GM19043 (cell line): ENCODE results near the gene MEGF11.

Experiments used
- ATAC-seq: cut with Tn5 transposase; IDR thresholded peaks from one replicate; pipeline ENCODE4 v1.9.1; 2021; ENCODE audit warnings: low read depth; ENCODE audit not compliant: unreplicated experiment

MEGF11 gene

GRCh38 chr15:66044837-66045236 lies 208.7 kb downstream of the MEGF11 start:
- ATAC-seq = no peak

GRCh38 chr15:66043264-66043663 lies 210.3 kb downstream of the MEGF11 start:
- no peak for ATAC-seq

GRCh38 chr15:66042624-66043023 lies 210.9 kb downstream of the MEGF11 start:
- no peak for ATAC-seq

- no peak for ATAC-seq
Observed at GRCh38 chr15:66041276-66041675, 212.3 kb downstream of the MEGF11 start.

GRCh38 chr15:66040211-66040892 lies 213.2 kb downstream of the MEGF11 start:
- no peak for ATAC-seq

- ATAC-seq = no peak
Observed at GRCh38 chr15:66039117-66039871, 214.3 kb downstream of the MEGF11 start.

GRCh38 chr15:66038387-66039116 lies 215.0 kb downstream of the MEGF11 start:
- ATAC-seq = no peak

- ATAC-seq = no peak
Observed at GRCh38 chr15:66036859-66037258, 216.7 kb downstream of the MEGF11 start.

- no peak for ATAC-seq
Observed at GRCh38 chr15:66035901-66036300, 217.6 kb downstream of the MEGF11 start.

GRCh38 chr15:66033143-66033542 lies 220.4 kb downstream of the MEGF11 start:
- ATAC-seq = no peak

- no peak for ATAC-seq
Observed at GRCh38 chr15:66032006-66032405, 221.5 kb downstream of the MEGF11 start.

- ATAC-seq = no peak
Observed at GRCh38 chr15:66030650-66031049, 222.9 kb downstream of the MEGF11 start.

- no peak for ATAC-seq
Observed at GRCh38 chr15:66029650-66030049, 223.9 kb downstream of the MEGF11 start.

- ATAC-seq = no peak
Observed at GRCh38 chr15:66027268-66027805, 226.2 kb downstream of the MEGF11 start.

- ATAC-seq = no peak
Observed at GRCh38 chr15:66025972-66026371, 227.6 kb downstream of the MEGF11 start.

GRCh38 chr15:66025015-66025452 lies 228.5 kb downstream of the MEGF11 start:
- ATAC-seq = no peak

GRCh38 chr15:66024116-66024515 lies 229.4 kb downstream of the MEGF11 start:
- ATAC-seq = no peak

GRCh38 chr15:66023311-66023972 lies 230.1 kb downstream of the MEGF11 start:
- ATAC-seq = no peak

GRCh38 chr15:66022163-66022525 lies 231.4 kb downstream of the MEGF11 start:
- ATAC-seq = no peak

GRCh38 chr15:66021496-66022162 lies 231.9 kb downstream of the MEGF11 start:
- ATAC-seq = no peak
